Measurements from ENCODE around the gene MAN2A1.
A peak's percentile ranks its signal among the peaks of the same experiment; 100 is the strongest.

The MAN2A1 gene

DNA sequence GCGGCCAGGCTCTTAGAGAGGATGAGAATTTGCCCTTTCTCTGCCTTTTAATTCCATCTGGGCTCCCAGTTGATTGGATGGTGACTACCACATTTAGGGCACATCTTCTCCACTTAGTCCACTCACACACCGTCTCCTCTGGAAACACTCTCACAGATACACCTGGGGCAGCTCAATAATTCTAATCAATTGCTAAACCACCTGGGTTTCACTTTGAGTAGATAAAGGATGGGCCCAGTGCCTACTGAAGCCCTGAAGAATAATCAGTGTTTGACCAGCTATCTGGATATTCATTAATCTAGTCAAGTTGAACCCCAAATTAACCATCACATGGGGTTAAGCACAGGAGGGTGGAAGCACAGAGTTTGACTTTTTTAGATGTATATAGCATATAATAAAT is 19.1 kb downstream of the MAN2A1 start:
- DNase-seq: no peak

- no peak for DNase-seq
Observed at GRCh38 chr5:109709225-109709624, 19.5 kb downstream of the MAN2A1 start.

DNA sequence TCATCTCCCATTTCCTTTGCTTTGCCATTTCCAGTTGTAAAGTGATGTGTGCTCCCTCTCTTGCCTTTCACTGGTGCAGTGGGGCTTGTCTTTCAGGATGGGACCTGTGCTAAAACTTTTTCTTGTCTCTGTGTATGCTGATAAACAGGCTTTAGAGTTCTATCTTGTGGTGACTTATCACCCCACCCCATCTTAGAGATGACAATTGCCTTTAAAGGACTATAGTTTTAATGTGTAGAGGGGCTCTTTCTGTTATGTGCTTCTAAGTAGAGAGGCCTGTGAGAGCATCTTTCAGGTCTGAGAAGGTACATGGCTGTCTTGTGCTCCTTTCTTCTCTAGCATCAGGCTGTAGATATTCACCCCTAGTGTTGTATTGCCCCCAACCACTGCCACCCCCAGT is 21.9 kb downstream of the MAN2A1 start:
- no peak for DNase-seq

- no peak for DNase-seq
Observed at GRCh38 chr5:109713453-109713852, 23.7 kb downstream of the MAN2A1 start.

DNA sequence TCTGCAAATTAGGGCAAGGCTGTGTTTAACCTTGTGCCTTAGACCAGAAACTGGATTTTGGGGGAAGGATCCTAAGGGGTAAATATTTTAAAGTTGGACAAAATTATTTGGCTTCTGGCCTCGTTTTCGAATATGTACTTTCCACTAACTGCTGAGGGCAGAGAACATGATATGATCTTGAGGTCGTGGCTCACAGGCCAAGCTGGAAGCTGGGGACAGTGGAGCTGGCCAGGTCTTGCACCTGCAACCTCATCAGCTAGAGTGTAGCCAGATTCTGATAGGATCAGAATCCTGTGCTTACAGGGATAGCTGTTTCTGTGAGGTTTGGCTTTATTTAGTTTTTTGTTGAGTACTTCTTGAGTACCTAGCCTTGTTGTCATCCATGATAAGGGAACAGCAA is 24.9 kb downstream of the MAN2A1 start:
- no peak for DNase-seq

- DNase-seq: peak; percentile 15
Observed at GRCh38 chr5:109718216-109718615, 28.5 kb downstream of the MAN2A1 start.

DNA sequence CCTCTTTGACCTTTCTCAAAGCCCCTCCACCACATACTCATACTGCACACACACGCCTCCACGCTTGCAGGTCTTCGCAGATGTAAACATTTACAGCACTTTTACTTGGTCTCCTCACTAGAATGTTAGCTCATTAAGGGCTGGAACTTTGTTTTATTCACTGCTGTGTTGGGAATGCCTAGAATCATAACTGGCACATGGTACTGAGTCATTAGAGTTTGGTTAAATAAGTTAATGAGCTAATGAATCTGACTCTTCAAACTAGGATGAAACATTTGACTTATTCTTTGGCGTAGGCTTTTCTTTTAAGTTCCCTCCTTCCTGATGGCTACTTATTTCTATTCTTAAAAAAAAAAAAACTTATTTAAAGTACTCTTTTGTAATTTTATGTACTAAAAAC is 28.9 kb downstream of the MAN2A1 start:
- no peak for DNase-seq

- no peak for DNase-seq
Observed at GRCh38 chr5:109719978-109720377, 30.3 kb downstream of the MAN2A1 start.

GRCh38 chr5:109721741-109722140 is 32.0 kb downstream of the MAN2A1 start:
- no peak for DNase-seq

DNA sequence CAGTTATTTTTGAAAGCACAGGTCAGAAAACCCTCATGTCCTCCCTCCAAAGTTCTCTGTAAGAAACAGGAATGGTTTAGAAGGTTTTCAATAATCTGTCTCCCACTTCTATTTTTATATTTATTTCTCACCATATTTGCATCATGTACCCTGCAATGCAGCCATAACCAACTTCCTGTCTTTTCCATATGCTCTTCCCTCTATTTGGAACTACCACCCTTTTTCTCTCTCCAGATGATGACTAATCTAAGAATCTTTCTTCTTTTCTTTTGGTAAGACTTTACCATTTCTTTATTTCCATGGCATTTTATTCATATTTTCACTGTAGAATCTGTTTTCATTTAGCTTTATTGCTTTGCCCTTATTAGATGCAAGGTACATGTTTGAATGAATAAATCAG is 33.9 kb downstream of the MAN2A1 start:
- DNase-seq: no peak

DNA sequence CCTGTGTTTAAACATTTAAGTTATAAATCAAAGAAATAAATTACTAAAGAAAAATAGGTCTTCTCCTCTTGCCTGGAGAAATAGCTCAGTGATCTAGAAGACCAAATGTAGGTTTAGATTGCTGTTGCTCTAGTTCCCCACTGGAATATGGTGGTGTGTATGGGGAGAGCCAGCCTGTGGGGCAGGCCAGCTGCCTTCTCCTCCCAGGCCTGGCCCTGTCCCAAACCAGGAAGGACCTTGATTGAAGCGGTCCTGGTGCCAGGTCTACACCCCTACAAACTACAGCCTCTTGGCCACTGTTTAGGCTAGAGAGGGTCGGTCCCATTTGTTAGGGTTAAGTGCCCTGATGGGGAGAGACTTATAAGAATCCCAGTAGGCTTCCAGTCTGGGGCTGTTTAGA is 35.4 kb downstream of the MAN2A1 start:
- DNase-seq: no peak

GRCh38 chr5:109739741-109740728 is 50.3 kb downstream of the MAN2A1 start:
- no peak for DNase-seq

DNA sequence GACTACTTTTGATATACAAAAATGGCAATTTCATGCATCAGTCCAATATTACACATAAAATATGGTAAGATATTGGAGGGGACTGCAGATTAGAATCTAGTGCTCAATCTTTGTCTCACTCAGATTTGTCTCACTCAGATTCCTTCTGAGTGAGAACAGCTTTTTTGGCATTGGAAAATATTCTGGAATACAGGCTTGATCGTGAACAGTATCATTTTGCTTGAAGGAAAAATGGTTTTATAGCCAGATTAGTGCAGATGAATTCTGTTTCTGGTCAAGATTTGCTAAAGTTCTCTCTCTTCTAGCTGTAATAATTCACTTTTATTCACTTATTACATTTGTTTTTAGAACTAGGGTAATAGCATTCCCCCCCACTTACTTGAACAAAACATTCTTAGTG is 51.2 kb downstream of the MAN2A1 start:
- no peak for DNase-seq

DNA sequence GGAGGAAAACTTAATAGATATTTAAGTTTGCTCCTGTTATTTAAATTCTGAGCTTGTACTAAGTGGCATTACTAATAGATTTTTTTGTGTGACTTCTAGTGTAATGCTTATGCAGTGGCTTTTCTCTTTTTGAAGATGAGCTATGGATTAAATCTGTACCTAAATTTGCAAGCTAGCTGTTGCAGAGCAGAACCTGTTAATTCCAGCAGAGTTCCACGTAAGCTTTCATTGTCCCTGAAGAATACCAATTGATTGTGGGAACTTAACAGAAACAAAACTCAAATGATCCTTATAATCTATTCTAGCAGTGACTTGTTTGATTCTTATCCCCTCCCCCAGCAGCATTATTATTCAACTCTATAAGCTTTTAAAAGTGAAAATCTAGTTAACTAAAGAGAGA is 51.7 kb downstream of the MAN2A1 start:
- DNase-seq: no peak

DNA sequence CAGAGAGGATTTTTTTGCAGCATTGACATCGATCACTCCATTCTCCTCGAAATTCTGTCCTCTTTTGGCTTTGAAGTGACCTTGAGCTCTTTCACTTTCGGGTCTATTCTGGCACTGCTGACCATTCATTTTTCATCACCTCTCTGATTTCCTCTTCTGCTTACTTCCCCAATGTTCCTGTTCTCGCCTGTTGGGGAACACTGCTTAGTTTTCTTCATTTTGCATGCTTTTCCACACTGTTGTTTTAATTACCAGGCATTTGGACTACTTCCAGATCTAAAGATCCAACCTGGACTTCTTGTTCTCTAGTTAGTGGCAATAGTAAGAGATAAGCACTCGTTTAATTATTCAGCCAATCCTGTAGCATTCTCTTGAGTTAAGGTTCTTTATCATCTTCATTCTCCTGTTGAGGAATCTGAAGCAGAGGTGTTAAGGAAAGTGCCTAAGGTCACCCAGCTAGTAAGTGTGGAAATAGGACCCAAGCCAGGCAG is 53.4 kb downstream of the MAN2A1 start:
- no peak for DNase-seq

- DNase-seq: no peak
Observed at GRCh38 chr5:109743770-109744212, 54.1 kb downstream of the MAN2A1 start.

DNA sequence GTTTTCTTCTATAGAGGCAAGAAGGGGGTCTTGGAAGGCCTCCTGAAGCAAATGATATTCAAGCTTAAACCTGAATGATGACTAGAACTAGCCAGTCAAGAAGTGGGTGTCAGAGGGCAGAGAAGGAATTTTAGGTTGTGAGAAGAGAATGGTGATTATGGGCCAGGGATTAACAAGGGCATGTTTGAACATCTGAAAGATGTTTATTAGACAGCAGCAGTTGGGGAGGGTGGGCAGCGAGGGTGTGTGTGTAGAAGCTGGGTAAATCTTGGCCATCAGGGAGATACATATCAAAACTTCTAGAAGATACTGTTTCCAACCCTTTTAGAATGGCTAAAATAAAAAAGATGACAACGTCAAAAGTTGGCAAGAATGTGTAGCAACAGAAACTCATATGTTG is 54.5 kb downstream of the MAN2A1 start:
- no peak for DNase-seq

DNA sequence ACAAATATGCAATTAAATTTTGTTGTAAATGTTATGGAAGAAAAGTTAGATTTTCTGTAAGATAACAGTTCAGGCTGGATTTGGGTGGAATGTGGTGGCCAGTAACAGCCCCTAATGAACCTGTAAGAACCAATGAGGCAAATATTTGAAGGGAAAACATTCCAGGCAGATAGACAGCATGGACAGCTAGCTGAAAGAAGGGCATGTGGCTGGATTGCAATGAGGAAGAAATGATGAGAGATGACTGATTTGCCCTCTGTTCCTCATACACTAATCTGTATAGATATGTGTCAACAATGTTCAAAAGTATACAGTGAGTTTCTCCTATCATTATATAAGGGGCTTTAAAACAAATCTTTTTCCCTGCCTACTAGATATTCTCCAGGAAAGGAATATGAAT is 58.8 kb downstream of the MAN2A1 start:
- no peak for DNase-seq

DNA sequence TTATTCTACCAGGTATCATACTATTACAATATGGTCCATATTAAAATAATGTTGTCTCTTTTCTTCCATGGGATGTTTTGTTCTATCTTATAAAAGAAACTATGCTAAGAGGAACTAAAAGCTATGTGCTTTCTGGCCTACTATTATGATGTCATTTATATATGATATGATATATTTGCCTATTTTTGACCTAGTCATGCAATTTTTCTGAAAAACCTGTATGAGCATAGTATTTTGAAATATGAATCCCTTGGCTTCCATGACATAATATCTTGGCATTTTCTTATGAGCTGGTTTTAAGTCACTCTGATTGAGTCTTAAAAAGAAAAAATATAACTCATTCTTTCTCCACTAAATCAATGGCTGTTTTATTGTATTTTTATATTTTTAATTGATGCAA is 60.7 kb downstream of the MAN2A1 start:
- no peak for DNase-seq

DNA sequence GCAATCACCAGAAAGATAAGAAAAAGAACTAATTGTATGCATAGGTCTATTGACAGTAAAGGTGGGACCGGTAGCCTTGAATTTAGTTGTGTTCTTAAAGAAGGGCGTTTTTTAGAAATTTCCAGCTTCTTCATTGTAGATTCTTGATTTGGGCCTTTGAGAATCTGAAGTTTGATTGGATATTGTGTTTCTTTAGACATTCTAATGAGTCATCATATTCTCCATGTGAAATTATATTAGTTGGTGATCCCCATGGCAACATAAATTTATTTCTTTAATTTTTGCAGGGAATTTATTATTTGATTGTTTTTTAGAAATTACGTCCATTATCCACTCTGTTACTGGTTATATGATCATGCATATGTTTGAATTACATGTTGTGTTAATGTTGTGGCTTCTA is 63.6 kb downstream of the MAN2A1 start:
- DNase-seq: no peak

DNA sequence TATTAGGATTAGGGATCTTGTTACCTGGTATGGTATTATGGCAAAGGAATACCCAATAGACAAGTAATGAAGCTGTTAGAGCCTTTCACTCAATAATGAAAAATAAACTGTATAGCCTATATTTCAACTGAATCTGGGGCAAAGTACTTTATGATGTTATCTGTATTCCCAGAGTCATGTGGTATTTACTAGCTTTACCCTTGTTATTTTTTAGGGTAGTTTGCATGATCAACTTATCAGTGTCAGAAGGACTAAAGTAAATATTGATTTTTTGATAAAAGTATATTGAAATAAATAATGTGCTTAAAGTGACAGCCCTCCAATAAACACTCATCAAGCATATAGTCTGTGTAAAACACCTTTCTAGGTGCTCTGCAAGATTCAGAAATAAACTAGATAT is 64.6 kb downstream of the MAN2A1 start:
- DNase-seq: no peak

GRCh38 chr5:109755761-109756160 is 66.0 kb downstream of the MAN2A1 start:
- no peak for DNase-seq

DNA sequence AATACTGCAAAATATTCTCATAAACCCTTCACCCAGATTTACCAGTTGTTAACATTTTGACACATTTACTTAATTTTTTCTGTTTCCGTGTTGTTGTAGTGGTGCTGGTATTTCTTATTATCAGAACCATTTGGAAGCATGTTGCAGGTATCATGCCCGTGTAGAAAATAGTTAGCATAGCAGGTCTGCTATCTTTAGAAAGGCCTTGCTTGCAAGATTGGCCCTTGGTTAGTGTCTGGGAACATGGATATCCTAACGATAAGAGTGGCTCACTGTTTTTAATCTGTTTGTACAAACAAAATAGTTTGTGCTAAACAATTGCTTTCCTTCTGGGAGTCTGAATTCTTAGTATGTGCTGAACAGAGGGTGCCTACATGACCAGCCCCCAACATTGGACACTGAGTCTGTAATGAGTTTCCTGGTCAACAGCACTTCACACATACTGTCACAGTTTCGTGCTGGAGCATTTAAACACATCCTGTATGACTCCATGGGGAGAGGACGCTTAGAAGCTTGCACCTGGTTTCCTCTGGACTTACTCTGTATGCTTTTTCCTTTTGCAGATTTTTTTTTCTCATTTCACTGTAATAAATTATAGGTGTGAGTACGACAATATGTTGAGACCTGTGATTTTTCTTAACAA is 66.9 kb downstream of the MAN2A1 start:
- no peak for DNase-seq

GRCh38 chr5:109757490-109757889 is 67.8 kb downstream of the MAN2A1 start:
- DNase-seq: no peak

Measured in DMS153 (cell line).